C4-2B (cell line): ENCODE measurements around the gene MTO1.

Source experiments
- CTCF ChIP-seq: fragments of 450-650 bp; conservative IDR thresholded peaks from 2 replicates; pipeline ENCODE4 v1.5.1; 2017; ENCODE audit warnings: mild to moderate bottlenecking
- ZFX ChIP-seq: fragments of 450-650 bp; IDR thresholded peaks from 2 replicates; pipeline ENCODE4 v1.6.1; 2017

- TF ChIP-seq CTCF: no peak
- no peak for TF ChIP-seq ZFX
Observed at GRCh38 chr6:73418081-73418741, 43.3 kb upstream of the MTO1 start.
